Activated T-helper 2 cell treated with anti-CD3 and anti-CD28 coated beads, Interferon-gamma antibody, Interleukin-2, Interleukin-4, amounts not matched to agents 10 μg/mL and 5 μg/mL and 100 μg/mL, durations not matched to agents 14 hours and 24 hours and 36 hours (primary cell): ENCODE data around the gene CDK14. TPM values are rescaled to one million over a fixed set of nuclear protein-coding genes. Genes with fewer than 3 reads are reported as not detected.

ENCODE experiments used
- DNase-seq: peaks from one replicate; pipeline ENCODE4 v3.0.0; 2021; ENCODE audit warnings: low spot score
- H3K27ac Mint-ChIP-seq: one replicate; pipeline ENCODE4 v1.8.0; 2021; ENCODE audit warnings: mixed read lengths
- H3K27me3 Mint-ChIP-seq: one replicate; pipeline ENCODE4 v1.8.0; 2021; ENCODE audit warnings: low read depth, mixed read lengths
- H3K36me3 Mint-ChIP-seq: one replicate; pipeline ENCODE4 v1.8.0; 2021; ENCODE audit warnings: low read depth, mixed read lengths
- H3K4me1 Mint-ChIP-seq: one replicate; pipeline ENCODE4 v1.8.0; 2021; ENCODE audit warnings: low read depth, mixed read lengths
- H3K4me3 Mint-ChIP-seq: one replicate; pipeline ENCODE4 v1.8.0; 2021; ENCODE audit warnings: low read depth, mild to moderate bottlenecking, moderate library complexity, mixed read lengths
- H3K9me3 Mint-ChIP-seq: one replicate; pipeline ENCODE4 v1.8.0; 2021; ENCODE audit warnings: mixed read lengths
- intact Hi-C: fragments of 100-400 bp; cut with micrococcal nuclease; formaldehyde crosslinking; loops from one replicate; pipeline ENCODE4 v1.15.1; 2023
- total RNA-seq: library from RNA; stranded (reverse); gene quantifications from 2 replicates; pipeline ENCODE4 v1.2.3, GENCODE V29; 2022

CDK14 gene
- total RNA-seq, 1 donor from 2014 or later = 2.2 TPM

GRCh38 chr7:91066627-91067026 lies 470.5 kb downstream of the CDK14 start:
- no peaks in the 10 kb centered on the region for H3K4me1 Mint-ChIP-seq
- no peak for DNase-seq
- H3K9me3 Mint-ChIP-seq = no peaks in the 10 kb centered on the region
- H3K27ac Mint-ChIP-seq = no peak overlapping the region
- no peaks in the 10 kb centered on the region for H3K36me3 Mint-ChIP-seq
- no peaks in the 10 kb centered on the region for H3K27me3 Mint-ChIP-seq
- no peak overlapping the region for H3K4me3 Mint-ChIP-seq
- intact Hi-C loops = no loop called here

DNA sequence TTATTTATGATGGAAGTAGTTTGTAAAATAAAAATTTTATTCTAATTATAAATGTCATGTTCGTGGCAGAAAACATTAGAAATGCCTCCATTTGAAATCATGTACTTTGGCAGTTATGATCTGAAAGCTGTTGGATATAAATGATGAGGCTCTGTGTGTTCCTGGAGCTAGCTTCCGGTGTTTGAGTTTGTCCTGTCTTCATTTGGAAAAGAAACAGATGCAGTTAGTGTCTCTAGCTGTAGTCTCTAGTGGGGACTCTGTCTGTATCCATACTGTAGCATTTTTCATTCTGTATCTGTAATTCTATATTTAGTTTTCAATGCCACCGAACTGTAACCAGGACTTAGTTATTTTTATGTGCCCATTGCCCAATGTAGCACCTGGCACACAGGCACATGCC lies 471.1 kb downstream of the CDK14 start:
- intact Hi-C loops = no loop called here
- Mint-ChIP-seq H3K9me3 (no peaks in the 10 kb centered on the region), H3K27me3 (no peaks in the 10 kb centered on the region), H3K27ac (no peak overlapping the region), H3K4me1 (no peaks in the 10 kb centered on the region), H3K36me3 (no peaks in the 10 kb centered on the region), H3K4me3 (no peak overlapping the region)
- no peak for DNase-seq

- intact Hi-C loops = no loop called here
Observed at GRCh38 chr7:91068136-91068795, 472.1 kb downstream of the CDK14 start.

GRCh38 chr7:91069146-91069545 lies 473.0 kb downstream of the CDK14 start:
- no peaks in the 10 kb centered on the region for H3K9me3 Mint-ChIP-seq
- H3K27ac Mint-ChIP-seq = no peak overlapping the region
- H3K4me3 Mint-ChIP-seq = no peak overlapping the region
- peaks cover 2% of the 10 kb centered on the region for H3K27me3 Mint-ChIP-seq
- no peaks in the 10 kb centered on the region for H3K4me1 Mint-ChIP-seq
- no peaks in the 10 kb centered on the region for H3K36me3 Mint-ChIP-seq
- no peak for DNase-seq
- intact Hi-C loops = no loop called here

More at GRCh38 chr7:91068136-91068795, 472.1 kb downstream of the CDK14 start:
- no peaks in the 10 kb centered on the region for H3K4me1 Mint-ChIP-seq
- H3K36me3 Mint-ChIP-seq = no peaks in the 10 kb centered on the region
- no peak for DNase-seq
- H3K27me3 Mint-ChIP-seq = no peaks in the 10 kb centered on the region
- no peak overlapping the region for H3K27ac Mint-ChIP-seq
- no peak overlapping the region for H3K4me3 Mint-ChIP-seq
- no peaks in the 10 kb centered on the region for H3K9me3 Mint-ChIP-seq

GRCh38 chr7:91079487-91079886 lies 483.4 kb downstream of the CDK14 start:
- no peak for DNase-seq
- intact Hi-C loops = no loop called here
- no peak overlapping the region for H3K4me3 Mint-ChIP-seq
- peaks cover 2% of the 10 kb centered on the region for H3K27me3 Mint-ChIP-seq
- no peaks in the 10 kb centered on the region for H3K9me3 Mint-ChIP-seq
- H3K27ac Mint-ChIP-seq = no peak overlapping the region
- H3K4me1 Mint-ChIP-seq = peaks cover 3% of the 10 kb centered on the region
- H3K36me3 Mint-ChIP-seq = no peaks in the 10 kb centered on the region

DNA sequence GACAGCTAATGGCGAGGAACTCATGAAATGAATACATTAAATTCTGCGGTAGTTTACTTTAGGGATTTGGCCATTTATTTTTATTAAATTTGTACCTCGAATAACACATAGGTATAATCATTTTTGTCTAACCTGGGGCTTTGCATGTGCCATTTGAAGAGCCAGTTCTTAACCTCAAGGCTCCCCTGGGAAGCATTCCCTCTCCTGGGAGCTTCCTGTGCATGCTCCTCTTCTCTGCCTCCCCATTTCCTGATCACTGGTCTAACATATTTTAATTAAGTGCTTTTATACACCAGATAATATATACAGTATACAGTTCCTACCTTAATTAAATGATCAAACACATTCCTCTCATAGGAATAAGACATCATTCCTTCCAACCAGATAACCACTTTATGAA lies 484.2 kb downstream of the CDK14 start:
- peaks cover 2% of the 10 kb centered on the region for H3K27me3 Mint-ChIP-seq
- H3K4me3 Mint-ChIP-seq = no peak overlapping the region
- H3K4me1 Mint-ChIP-seq = peaks cover 3% of the 10 kb centered on the region
- H3K36me3 Mint-ChIP-seq = no peaks in the 10 kb centered on the region
- intact Hi-C loops = loop anchor here (10.0 kb wide), 4 partner anchors 184 to 1364 kb away; partner anchors contain the start of genes FZD1 and GATAD1
- H3K9me3 Mint-ChIP-seq = no peaks in the 10 kb centered on the region
- H3K27ac Mint-ChIP-seq = no peak overlapping the region
- DNase-seq = no peak

DNA sequence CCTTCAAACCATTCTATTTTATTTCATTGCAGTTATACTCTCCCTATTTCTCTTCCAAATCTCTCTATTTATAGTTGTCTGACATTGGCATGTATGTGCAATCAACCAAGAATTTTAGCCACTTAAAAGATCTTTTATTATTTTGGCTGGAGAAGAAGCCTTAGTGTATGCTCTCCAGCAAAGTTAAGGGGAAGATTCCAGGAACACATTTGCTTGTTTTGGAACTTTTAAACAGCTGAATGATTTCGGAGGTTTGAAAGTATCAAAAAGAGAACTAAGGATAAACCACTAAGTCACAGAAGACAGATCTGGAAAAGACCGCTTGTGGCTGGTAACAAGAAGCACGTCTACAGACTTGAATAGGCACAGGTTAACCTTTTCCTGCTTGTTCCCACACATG lies 485.9 kb downstream of the CDK14 start:
- Mint-ChIP-seq H3K9me3 (no peaks in the 10 kb centered on the region), H3K4me1 (peaks cover 3% of the 10 kb centered on the region), H3K4me3 (no peak overlapping the region), H3K27ac (no peak overlapping the region), H3K36me3 (no peaks in the 10 kb centered on the region), H3K27me3 (peaks cover 2% of the 10 kb centered on the region)
- no peak for DNase-seq
- intact Hi-C loops = loop anchor here (10.0 kb wide), 4 partner anchors 183 to 1363 kb away; partner anchors contain the start of genes FZD1 and GATAD1

- no peaks in the 10 kb centered on the region for H3K9me3 Mint-ChIP-seq
- peaks cover 3% of the 10 kb centered on the region for H3K4me1 Mint-ChIP-seq
- no peak for DNase-seq
- H3K27ac Mint-ChIP-seq = no peak overlapping the region
- H3K27me3 Mint-ChIP-seq = peaks cover 2% of the 10 kb centered on the region
- intact Hi-C loops = loop anchor here (10.0 kb wide), 4 partner anchors 182 to 1362 kb away; partner anchors contain the start of genes FZD1 and GATAD1
- H3K4me3 Mint-ChIP-seq = no peak overlapping the region
- H3K36me3 Mint-ChIP-seq = no peaks in the 10 kb centered on the region
Observed at GRCh38 chr7:91082852-91083495, 486.9 kb downstream of the CDK14 start.

- Mint-ChIP-seq H3K4me1 (peaks cover 3% of the 10 kb centered on the region), H3K36me3 (no peaks in the 10 kb centered on the region), H3K9me3 (no peaks in the 10 kb centered on the region), H3K27me3 (peaks cover 4% of the 10 kb centered on the region), H3K27ac (no peak overlapping the region), H3K4me3 (no peak overlapping the region)
- intact Hi-C loops = loop anchor here (10.0 kb wide), 4 partner anchors 181 to 1361 kb away; partner anchors contain the start of genes FZD1 and GATAD1
- DNase-seq = no peak
Observed at GRCh38 chr7:91083855-91084644, 487.9 kb downstream of the CDK14 start.

DNA sequence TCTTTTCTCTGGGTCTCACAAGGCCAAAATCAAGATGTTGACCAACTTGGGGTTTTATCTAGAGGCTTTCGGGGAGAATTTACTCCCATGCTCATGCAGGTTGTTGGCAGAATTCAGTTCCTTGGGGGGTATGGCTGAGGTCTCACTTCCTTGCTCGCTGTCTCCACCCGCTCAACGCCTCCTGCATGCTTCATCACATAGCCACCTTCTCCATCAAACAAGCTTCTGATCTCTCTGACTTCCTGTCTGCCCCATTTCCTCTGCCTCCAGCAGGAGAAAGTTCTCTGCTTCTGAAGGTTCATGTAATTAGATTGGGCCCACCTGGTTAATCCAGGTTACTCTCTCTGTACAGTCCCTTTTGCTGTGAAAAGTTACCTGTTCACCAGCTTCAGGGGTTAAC lies 489.1 kb downstream of the CDK14 start:
- Mint-ChIP-seq H3K36me3 (no peaks in the 10 kb centered on the region), H3K4me3 (no peak overlapping the region), H3K27ac (no peak overlapping the region), H3K9me3 (no peaks in the 10 kb centered on the region), H3K4me1 (peaks cover 3% of the 10 kb centered on the region), H3K27me3 (peaks cover 4% of the 10 kb centered on the region)
- intact Hi-C loops = loop anchor here (5.0 to 10.0 kb wide), 5 partner anchors 180 to 1360 kb away; partner anchors contain the start of genes FZD1 and GATAD1
- DNase-seq = no peak

DNA sequence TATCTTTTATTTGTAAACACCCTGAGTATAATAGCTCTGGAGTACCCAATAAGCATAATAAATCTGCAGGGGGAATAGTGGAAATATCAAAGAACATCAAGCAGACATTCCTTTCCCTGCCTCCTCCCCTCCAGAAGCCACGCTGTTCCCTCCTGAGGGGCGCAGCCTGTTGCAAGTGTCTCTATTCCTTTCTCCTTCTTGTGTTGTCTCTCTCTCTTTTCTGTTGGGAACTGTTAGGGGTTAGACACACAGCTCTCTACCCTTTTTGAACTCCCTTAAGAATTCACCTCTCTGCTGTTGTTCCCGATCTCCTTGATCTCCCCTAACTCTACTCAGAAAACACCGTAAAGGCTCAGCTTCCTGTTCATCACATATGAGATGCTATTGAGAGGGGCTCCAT lies 490.1 kb downstream of the CDK14 start:
- H3K9me3 Mint-ChIP-seq = no peaks in the 10 kb centered on the region
- intact Hi-C loops = loop anchor here (5.0 to 10.0 kb wide), 5 partner anchors 179 to 1359 kb away; partner anchors contain the start of genes FZD1 and GATAD1
- H3K27ac Mint-ChIP-seq = no peak overlapping the region
- H3K36me3 Mint-ChIP-seq = no peaks in the 10 kb centered on the region
- H3K4me1 Mint-ChIP-seq = peaks cover 3% of the 10 kb centered on the region
- H3K27me3 Mint-ChIP-seq = peaks cover 4% of the 10 kb centered on the region
- H3K4me3 Mint-ChIP-seq = no peak overlapping the region
- DNase-seq = no peak

DNA sequence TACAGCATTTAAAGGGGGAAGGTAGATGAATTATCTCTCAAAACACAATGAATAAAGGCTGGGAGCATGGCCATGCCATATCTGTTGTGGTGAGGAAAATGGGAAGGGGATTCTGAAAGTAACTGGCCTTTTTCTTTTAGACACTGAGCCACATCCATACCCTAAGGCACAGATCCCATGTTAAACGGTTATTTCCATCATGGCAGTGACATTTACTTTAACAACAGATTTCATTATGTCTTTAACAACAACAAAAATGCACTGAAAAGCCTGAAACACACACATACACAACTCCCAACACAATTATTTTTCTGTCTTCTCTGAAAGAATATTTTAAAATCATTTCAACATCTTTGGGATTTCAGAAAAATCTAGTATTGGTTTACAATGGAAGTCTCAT lies 492.0 kb downstream of the CDK14 start:
- no peak for DNase-seq
- no peaks in the 10 kb centered on the region for H3K36me3 Mint-ChIP-seq
- no peak overlapping the region for H3K27ac Mint-ChIP-seq
- no peaks in the 10 kb centered on the region for H3K9me3 Mint-ChIP-seq
- H3K4me3 Mint-ChIP-seq = no peak overlapping the region
- intact Hi-C loops = loop anchor here (5.0 to 10.0 kb wide), 5 partner anchors 177 to 1357 kb away; partner anchors contain the start of genes FZD1 and GATAD1
- peaks cover 2% of the 10 kb centered on the region for H3K27me3 Mint-ChIP-seq
- H3K4me1 Mint-ChIP-seq = no peaks in the 10 kb centered on the region
